ENCODE results near the gene ABCC2.

DNA sequence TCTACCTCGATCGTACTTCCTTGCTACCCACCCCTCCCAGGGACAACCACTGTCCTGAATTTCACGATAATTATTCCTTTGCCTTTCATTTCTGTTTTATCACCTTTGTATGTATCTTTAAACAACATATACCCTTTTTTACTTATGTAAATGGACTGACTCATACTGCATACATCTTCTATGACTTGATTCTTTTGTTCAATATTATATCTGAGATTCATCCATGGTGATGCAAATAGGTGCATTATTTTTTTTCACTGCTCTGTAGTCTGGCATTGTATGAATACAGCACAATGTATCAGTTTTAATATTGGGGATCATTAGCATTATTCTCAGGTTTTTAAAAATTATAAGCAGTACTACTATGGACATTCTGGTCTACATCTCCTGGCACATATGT, 69.4 kb downstream of the ABCC2 start:
- no peak for TF ChIP-seq RAD21 (IDR thresholded peaks at IDR 0.05; ENCODE audit: low read depth)
- TF ChIP-seq EP300 (IDR thresholded peaks at IDR 0.05; ENCODE audit: borderline replicate concordance), result no peak
